Measurements from ENCODE around the gene NUDCD3. TPM values are rescaled to one million over a fixed set of nuclear protein-coding genes. Genes with fewer than 3 reads are reported as not detected.

The NUDCD3 gene
- total and polyA plus RNA-seq, 2 of the 8 experiments (the other 6 are each of a cell fraction or from before 2014, with no cell fraction given) = 35.2 to 93.7 TPM

- no peak for TF ChIP-seq CHD7 (IDR thresholded peaks at IDR 0.05; ENCODE audit: insufficient replicate concordance, low read length)
- no peak for TF ChIP-seq CTCF (IDR thresholded peaks at IDR 0.05; ENCODE audit: control extremely low read depth in 1 of 3, insufficient read depth in 1 of 3, low read depth in 1 of 3, low read length in 3 of 3)
- no peak for TF ChIP-seq MAFK (IDR thresholded peaks at IDR 0.05; ENCODE audit: low read depth, low read length)
- TF ChIP-seq YY1 (IDR thresholded peaks at IDR 0.05; ENCODE audit: low read depth, low read length) = no peak
- no peak for TF ChIP-seq GTF2F1 (IDR thresholded peaks at IDR 0.05; ENCODE audit: borderline replicate concordance, low read depth, low read length)
- TF ChIP-seq RBBP5 (IDR thresholded peaks at IDR 0.05; ENCODE audit: borderline replicate concordance, low read depth, low read length) = no peak
- TF ChIP-seq SP2 (IDR thresholded peaks at IDR 0.05; ENCODE audit: low read length) = no peak
- TF ChIP-seq SIRT6 (IDR thresholded peaks at IDR 0.05; ENCODE audit: low read length) = no peak
- TF ChIP-seq SIN3A (conservative IDR thresholded peaks at IDR 0.05 in 1 of 2, IDR thresholded peaks at IDR 0.05 in 1 of 2; ENCODE audit: low read depth in 1 of 2, low read length in 2 of 2) = no peak
These were observed 106.9 kb downstream of the NUDCD3 start (continued) for GRCh38 chr7:44383566-44383965.

All from H1 (cell line).